Dermis lymphatic vessel endothelial cell (primary cell): Measurements from ENCODE around the gene MRPL16. TPM values are rescaled to one million over a fixed set of nuclear protein-coding genes. Genes with fewer than 3 reads are reported as not detected.

Experiments used
- total RNA-seq: library from RNA; depleted of rRNA; stranded (reverse); fragments of >200 nt; gene quantifications from 2 replicates; pipeline ENCODE4 v1.2.1, GENCODE V29; 2014

MRPL16 gene
- 28.2 and 28.4 TPM in 2 replicates for total RNA-seq

GRCh38 chr11:59810189-59810910 lies at the start of gene MRPL16:
Gene MRPL16, minus strand, starts transcription at chr11:59810778. Its CDS starts 120 bp downstream, at chr11:59810658.

DNA sequence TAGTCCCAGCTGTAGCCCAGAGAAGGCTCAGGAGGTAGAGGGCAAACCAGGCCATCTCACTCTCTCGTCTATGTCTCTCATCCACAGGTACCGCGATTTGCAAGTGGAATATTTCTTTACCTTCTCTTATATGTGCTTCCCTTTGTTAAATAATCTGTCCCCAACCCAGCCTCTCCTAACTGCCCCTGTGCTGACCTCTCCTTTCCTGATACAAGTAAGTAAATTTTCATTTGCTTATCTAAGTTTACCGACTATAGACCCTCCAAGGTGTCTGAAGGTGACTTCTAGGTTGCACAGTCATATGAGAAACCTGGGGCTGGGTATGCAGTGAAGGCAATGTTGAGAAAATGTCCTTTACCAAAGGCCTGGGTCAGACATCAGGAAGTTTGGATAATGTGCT lies 34.8 kb upstream of the MRPL16 start, which contains the start of gene CBLIF:
Gene CBLIF (minus strand): TSS at position 101 of the 400 bp plus-strand sequence. CDS start 46 bp downstream, at position 55.

Other genes starting within 250 kb of the MRPL16 start
- gene OSBP, start 195.0 kb downstream of the MRPL16 start, total RNA-seq = 53.2 and 56.9 TPM in 2 replicates
- gene PATL1, start 141.7 kb downstream of the MRPL16 start, total RNA-seq = 5.8 and 6.8 TPM in 2 replicates
- not detected in 2 replicates for gene OR10V1, start 96.9 kb downstream of the MRPL16 start, total RNA-seq
- 79.6 and 93.1 TPM in 2 replicates for gene STX3, start 55.4 kb downstream of the MRPL16 start, total RNA-seq
- not detected in 2 replicates for gene CBLIF, start 34.7 kb upstream of the MRPL16 start, total RNA-seq
- gene TCN1, start 55.7 kb upstream of the MRPL16 start, total RNA-seq = under 0.01 TPM in 1 of 2 replicates, not detected in the other
- gene OOSP3, start 68.0 kb upstream of the MRPL16 start, total RNA-seq = not detected in 2 replicates
- gene OOSP1, start 127.7 kb upstream of the MRPL16 start, total RNA-seq = 0.11 TPM in 1 of 2 replicates, not detected in the other
- gene OOSP4A, start 153.3 kb upstream of the MRPL16 start, total RNA-seq = not detected in 2 replicates
- not detected in 2 replicates for gene OOSP4B, start 206.4 kb upstream of the MRPL16 start, total RNA-seq
- gene OOSP2, start 229.6 kb upstream of the MRPL16 start, total RNA-seq = not detected in 2 replicates
- not detected in 2 replicates for gene MS4A3, start 245.9 kb upstream of the MRPL16 start, total RNA-seq